ENCODE data around the gene SPATA6. TPM values are rescaled to one million over a fixed set of nuclear protein-coding genes. Genes with fewer than 3 reads are reported as not detected.

SPATA6 gene
- total RNA-seq, 2 experiments from 2014 or later: 0.85 to 0.92 TPM

DNA sequence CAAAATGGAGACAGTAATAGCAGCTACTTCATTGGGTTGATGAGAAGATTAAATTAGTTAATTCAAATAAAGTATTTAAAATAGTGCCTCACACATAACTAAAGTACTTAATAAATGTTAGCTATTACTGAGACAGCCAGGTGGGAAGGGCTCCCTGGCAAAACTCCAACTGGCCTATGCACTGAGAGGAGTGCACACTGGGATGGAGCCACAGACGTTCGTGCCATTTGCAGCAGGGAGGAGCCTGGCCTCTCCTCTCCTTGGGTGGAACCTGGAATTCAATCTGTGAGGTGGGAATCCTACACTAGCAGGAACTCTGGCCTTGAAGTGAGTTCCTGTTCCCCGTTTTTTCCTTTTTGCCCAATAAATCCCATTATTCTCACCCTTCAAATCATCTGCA, 221.4 kb downstream of the SPATA6 start:
- Mint-ChIP-seq H3K4me1 (peaks cover 8% of the 10 kb centered on the region), H3K9me3 (no peaks in the 10 kb centered on the region), H3K27me3 (peaks cover 3% of the 10 kb centered on the region), H3K4me3 (no peak overlapping the region), H3K27ac (no peak overlapping the region), H3K36me3 (ENCODE audit: low read depth) (no peaks in the 10 kb centered on the region)
- ChIA-PET POLR2A (no interaction called here), CTCF (no interaction called here)
- DNase-seq: no peak

DNA sequence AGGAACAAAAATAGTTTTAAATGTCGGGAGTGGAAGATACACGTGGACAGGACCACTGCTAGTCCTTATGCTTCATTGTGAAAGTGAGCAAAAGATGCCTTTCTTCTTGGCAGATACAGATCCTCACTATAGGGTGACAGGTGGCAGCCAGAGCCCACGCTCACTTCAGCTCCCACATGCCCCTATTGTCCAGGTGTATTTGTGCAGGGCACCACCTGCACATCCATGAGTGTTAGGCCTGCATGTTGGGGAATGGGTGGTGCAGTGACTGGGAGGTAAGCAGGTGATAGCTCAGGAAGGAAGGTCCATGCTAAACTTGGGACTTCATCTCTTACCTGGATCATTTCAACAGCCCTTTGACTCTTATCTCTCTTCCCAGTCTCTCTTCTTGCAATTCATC, 222.1 kb downstream of the SPATA6 start:
- no peak for DNase-seq
- H3K27me3 Mint-ChIP-seq: peaks cover 3% of the 10 kb centered on the region
- ChIA-PET CTCF (no interaction called here), POLR2A (no interaction called here)
- H3K4me1 Mint-ChIP-seq: peaks cover 8% of the 10 kb centered on the region
- H3K27ac Mint-ChIP-seq: no peak overlapping the region
- no peaks in the 10 kb centered on the region for H3K36me3 Mint-ChIP-seq (ENCODE audit: low read depth)
- no peak overlapping the region for H3K4me3 Mint-ChIP-seq
- H3K9me3 Mint-ChIP-seq: no peaks in the 10 kb centered on the region

DNA sequence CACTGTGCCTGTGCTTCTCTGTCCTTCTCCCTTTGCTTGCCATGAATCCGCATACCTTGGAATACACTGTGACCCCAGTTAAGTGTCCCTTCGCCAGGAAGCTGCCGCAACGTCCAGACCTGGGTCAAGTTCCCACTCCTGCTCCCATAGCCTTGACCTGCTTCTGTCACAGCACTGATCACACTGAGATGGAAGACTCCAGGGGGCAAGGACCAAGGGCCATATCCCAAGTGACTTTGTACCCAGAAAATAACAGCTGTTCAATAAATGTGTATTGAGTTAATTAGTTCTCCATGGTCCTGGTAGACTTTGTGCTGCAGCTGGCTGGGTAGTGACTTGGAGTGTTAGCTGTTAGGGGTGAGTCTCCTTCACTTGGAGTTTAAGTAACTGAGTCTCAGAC, 223.6 kb downstream of the SPATA6 start:
- Mint-ChIP-seq H3K27ac (no peak overlapping the region), H3K36me3 (ENCODE audit: low read depth) (no peaks in the 10 kb centered on the region), H3K4me1 (peaks cover 8% of the 10 kb centered on the region), H3K4me3 (no peak overlapping the region), H3K9me3 (no peaks in the 10 kb centered on the region), H3K27me3 (peaks cover 3% of the 10 kb centered on the region)
- ChIA-PET POLR2A (no interaction called here), CTCF (no interaction called here)
- DNase-seq: no peak

DNA sequence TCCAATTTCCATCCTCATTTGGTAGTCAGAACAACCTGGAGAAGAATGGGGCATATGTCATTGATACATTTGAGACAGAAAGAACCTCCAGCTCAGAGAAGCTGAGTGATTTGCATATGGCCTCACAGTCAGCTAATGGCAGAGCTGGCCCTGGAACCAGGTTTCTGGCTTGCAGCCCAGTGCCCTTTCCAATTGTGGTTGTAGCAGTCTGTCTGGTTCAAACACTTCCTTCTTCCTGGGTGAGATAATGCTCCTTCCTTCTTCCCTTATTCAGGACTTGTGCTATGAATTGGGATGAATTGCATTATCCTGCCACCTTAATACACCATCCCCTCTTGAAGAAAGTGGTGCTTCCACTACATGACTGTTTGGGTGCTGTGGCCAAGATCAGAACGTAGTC, 225.3 kb downstream of the SPATA6 start:
- DNase-seq: no peak
- no peaks in the 10 kb centered on the region for H3K36me3 Mint-ChIP-seq (ENCODE audit: low read depth)
- ChIA-PET CTCF (no interaction called here), POLR2A (no interaction called here)
- H3K4me3 Mint-ChIP-seq: no peak overlapping the region
- no peak overlapping the region for H3K27ac Mint-ChIP-seq
- peaks cover 3% of the 10 kb centered on the region for H3K27me3 Mint-ChIP-seq
- no peaks in the 10 kb centered on the region for H3K9me3 Mint-ChIP-seq
- peaks cover under 1% of the 10 kb centered on the region for H3K4me1 Mint-ChIP-seq

Other genes starting within 250 kb of the SPATA6 start
- not detected for gene SLC5A9, start 249.5 kb downstream of the SPATA6 start, total RNA-seq